Stimulated activated CD8-positive, alpha-beta memory T cell treated with anti-CD3 and anti-CD28 coated beads, Interleukin-15, amount 100 ng/mL, for 1 hour (primary cell): ENCODE results near the gene SEC14L6.

Experiments used
- DNase-seq: peaks from one replicate; pipeline ENCODE4 v3.0.0-alpha.2; 2020; ENCODE audit warnings: low read depth

SEC14L6 gene

GRCh38 chr22:30492144-30492543 is 54.4 kb downstream of the SEC14L6 start:
- no peak for DNase-seq

- no peak for DNase-seq
Measured at GRCh38 chr22:30491381-30491780, 55.2 kb downstream of the SEC14L6 start.

DNA sequence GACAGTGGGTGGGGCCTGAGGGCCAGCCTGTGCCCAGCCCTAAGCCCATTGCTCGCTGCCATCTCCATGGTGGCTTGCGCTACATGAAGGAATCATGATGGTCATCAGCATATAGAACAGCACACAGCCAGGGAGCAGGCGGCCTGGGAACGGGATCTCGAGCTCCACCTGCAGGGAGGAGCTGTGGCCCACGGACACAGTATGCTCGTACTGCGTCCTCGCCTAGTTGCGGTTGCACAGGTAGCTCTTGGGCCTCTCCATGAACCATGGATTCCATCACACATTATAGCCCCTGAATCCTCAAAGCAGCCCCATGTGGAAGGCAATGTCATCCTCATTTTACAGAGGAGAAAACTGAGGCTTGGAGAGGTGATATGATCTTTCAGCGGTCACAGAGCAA is 56.1 kb downstream of the SEC14L6 start:
- no peak for DNase-seq

DNA sequence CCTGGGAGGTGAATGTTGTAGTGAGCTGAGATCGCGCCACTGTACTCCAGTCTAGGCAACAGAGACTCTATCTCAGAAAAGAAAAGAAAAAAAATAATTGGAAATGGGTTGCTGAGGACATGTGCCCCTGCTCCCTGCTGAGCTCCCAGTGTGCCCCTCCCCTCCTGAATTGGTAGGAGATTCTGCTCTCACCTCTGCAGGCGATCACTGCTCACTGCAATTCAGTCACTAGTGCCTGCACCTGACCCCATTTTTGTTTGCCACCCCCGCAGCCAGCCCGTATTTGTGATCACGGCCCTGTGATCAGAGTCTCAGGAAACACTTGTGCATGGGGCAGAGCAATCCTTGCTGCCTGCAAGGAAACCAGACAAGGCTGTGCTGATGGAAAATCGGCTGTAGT is 58.4 kb downstream of the SEC14L6 start:
- DNase-seq, result no peak

- DNase-seq, result no peak
Measured at GRCh38 chr22:30486661-30487115, 59.9 kb downstream of the SEC14L6 start.

GRCh38 chr22:30486118-30486517 is 60.4 kb downstream of the SEC14L6 start:
- no peak for DNase-seq

DNA sequence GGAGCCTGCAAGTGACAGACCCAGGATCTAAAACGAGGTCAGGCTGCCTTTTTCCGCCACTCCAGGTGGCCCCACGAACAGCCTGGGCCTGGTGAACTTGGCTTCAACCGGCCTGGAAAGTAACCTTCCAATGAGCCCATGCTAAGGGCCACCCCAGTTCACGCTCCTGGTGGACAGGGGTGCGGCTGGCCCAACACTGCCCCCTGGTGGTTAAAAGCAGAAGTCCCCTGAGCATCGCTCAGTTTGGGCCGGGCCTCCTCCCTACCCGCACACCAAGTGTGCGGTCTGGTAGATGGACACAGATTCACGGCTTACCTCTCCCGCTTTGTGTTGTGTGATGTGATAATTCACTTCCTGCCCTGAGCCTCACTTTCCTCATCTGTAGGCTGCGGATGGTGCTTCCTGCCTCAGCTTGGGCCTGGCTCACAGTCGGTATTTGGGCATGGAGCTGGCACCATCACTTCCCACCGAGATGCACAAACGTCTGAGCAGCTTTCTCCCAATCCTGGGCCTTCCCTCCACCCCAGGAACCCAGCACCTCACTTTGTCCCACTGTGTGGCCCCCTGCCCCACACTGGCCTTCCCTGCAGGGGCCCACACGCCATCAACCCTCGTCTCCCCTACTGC is 61.1 kb downstream of the SEC14L6 start:
- peak; percentile 60 for DNase-seq

DNA sequence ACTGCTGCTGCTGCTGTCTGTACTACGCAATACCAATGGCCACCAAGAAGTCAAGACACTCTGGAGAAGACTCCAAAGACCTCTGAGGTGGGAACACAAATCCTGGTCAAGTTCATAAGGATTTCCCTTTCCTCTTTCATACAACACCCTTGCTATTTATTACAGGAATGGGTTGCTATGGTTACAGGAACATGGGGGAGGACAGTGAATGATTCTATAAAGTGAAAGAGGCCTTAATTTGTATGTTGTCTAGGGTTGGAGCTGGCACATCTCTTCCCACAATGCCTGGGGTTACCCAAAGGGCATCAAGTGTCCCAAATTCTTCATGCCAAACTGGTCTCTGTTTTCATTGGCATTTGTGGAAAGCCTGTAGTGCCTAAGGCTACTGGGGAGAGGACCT is 63.4 kb downstream of the SEC14L6 start:
- no peak for DNase-seq

DNA sequence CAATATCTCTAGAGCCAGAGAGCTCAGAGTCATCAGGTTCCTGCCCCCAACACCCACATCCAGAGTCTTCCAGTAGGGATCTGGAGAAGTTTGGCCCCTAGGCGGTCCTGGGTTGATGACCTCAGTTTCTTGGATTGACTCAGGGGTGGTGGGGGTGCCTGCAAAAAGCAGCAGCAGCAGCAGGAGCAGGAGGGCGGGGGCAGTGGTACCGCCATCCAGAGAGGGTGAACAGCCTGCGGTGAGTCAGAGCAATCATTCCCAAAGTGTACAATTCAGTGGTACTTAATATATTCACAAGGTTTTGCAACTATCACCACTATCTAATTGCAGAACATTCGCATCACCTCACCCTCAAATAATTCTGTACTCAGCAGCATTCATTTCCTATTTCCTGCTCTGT is 64.8 kb downstream of the SEC14L6 start:
- DNase-seq, result no peak

- no peak for DNase-seq
Measured at GRCh38 chr22:30479981-30480380, 66.6 kb downstream of the SEC14L6 start.

DNA sequence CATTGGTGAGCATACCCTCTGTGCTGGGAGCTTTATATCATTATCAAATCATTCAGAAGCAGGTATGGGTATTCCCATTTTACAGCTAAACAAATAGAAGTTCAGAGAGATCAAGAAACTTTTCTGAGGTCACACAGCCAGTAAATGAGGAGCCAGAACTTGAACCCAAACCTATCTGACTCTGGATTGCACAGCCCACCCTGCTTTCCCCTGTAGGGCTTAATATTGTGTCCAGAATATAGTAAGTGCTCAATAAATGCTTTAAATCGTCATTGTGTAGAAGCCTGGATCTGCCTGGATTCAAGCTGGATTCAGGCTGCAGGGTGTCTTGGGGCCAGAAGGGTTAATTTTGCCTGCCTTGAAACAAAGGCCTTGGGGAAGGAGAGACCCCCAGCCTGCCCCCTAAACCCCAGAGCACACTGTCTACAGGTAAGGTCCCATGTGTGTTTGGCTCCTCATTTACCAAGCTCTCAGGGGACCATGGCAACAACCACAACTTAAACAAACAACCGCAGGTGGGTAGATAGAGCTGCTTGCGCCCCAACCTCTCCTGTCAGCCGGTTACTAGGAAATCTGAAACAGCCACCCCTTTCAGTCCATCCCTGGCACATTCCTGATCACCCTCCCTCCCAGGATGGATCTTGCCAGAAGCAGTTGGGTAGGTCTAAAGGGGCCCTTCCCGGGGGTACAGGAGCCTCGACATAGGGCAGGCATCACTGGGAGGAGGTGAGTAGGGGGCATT is 71.7 kb downstream of the SEC14L6 start:
- DNase-seq, result no peak

DNA sequence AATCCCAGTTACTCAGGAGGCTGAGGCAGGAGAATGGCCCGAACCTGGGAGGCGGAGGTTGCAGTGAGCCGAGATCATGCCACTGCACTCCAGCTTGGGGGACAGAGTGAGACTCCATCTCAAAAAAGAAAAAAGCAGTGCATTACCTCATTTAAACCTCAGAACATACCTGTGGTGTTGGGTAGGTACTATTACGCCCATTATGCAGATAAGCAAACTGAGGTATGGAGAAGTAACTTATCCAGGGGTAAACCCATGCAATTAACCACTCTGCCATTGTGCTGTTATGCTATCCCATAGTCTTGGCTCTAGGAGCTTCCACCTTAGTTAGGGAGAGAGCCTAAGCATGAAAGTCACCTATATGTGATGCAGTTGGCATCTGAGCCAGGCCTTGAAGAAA is 72.4 kb downstream of the SEC14L6 start:
- DNase-seq, result no peak

GRCh38 chr22:30472994-30473720 is 73.4 kb downstream of the SEC14L6 start:
- DNase-seq, result no peak
